Measurements from ENCODE around the gene SUPV3L1.

DNA sequence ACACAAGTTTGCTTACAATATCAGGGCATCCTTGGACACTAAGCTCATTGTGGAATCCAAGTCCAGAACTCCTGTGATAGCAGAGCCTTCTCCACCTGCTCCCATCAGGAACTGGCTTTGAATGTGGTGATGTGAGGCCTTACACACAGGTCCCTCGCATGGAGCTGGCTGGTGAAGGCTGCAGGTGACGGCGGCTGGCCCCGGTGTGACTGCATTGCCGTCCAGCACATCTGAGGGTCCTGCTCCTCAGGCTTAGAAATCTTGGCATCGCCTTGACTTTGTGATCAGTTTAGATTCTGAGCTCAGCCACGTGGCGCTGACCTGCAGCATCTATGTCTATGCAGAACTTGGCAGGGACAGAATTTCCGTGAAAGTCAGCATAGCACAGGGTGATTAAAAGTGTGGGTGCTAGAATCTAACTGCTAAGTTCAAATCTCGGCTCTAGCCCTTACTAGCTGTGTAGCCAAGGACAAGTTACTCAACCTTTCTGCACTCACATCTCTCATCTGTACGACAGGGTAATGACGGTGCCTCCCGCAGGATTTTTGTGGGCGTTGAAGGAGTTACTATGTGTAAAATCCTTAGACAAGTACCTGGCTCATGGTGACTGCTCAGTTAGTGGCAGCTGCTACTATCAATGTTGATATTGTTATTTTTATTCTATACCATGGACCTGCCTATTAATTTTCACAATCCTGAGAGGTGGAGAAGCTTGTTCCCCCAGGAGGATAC, 66.7 kb downstream of the SUPV3L1 start:
- no peak for TF ChIP-seq CTCF (IDR thresholded peaks at IDR 0.05; ENCODE audit: low read depth, low read length, poor library complexity, severe bottlenecking)
- no peak for TF ChIP-seq EZH2phosphoT487 (IDR thresholded peaks at IDR 0.05; ENCODE audit: borderline replicate concordance, low read length)
